OCI-LY3 (cell line): ENCODE results near the gene TTC16.

Experiments used
- CTCF ChIP-seq: fragments of 200-600, 300-600 bp; sonication (generic); IDR thresholded peaks from 2 replicates; pipeline ENCODE4 v1.5.1; 2014; ENCODE audit warnings: antibody characterized with exemption, low read length, low read depth
- EZH2phosphoT487 ChIP-seq: fragments of 200-600 bp; shearing (Covaris generic); IDR thresholded peaks from 2 replicates; pipeline ENCODE4 v1.6.1; 2018; ENCODE audit warnings: antibody characterized with exemption, mixed run types, low read depth

GRCh38 chr9:127711831-127712274, 4.0 kb upstream of the TTC16 start:
- TF ChIP-seq CTCF (no peak), EZH2phosphoT487 (no peak)
